Measurements from ENCODE around the gene EIF3D. TPM values are rescaled to one million over a fixed set of nuclear protein-coding genes. Genes with fewer than 3 reads are reported as not detected.

The EIF3D gene, protein sequence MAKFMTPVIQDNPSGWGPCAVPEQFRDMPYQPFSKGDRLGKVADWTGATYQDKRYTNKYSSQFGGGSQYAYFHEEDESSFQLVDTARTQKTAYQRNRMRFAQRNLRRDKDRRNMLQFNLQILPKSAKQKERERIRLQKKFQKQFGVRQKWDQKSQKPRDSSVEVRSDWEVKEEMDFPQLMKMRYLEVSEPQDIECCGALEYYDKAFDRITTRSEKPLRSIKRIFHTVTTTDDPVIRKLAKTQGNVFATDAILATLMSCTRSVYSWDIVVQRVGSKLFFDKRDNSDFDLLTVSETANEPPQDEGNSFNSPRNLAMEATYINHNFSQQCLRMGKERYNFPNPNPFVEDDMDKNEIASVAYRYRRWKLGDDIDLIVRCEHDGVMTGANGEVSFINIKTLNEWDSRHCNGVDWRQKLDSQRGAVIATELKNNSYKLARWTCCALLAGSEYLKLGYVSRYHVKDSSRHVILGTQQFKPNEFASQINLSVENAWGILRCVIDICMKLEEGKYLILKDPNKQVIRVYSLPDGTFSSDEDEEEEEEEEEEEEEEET
- 275 and 338 TPM in 2 replicates for total RNA-seq

DNA sequence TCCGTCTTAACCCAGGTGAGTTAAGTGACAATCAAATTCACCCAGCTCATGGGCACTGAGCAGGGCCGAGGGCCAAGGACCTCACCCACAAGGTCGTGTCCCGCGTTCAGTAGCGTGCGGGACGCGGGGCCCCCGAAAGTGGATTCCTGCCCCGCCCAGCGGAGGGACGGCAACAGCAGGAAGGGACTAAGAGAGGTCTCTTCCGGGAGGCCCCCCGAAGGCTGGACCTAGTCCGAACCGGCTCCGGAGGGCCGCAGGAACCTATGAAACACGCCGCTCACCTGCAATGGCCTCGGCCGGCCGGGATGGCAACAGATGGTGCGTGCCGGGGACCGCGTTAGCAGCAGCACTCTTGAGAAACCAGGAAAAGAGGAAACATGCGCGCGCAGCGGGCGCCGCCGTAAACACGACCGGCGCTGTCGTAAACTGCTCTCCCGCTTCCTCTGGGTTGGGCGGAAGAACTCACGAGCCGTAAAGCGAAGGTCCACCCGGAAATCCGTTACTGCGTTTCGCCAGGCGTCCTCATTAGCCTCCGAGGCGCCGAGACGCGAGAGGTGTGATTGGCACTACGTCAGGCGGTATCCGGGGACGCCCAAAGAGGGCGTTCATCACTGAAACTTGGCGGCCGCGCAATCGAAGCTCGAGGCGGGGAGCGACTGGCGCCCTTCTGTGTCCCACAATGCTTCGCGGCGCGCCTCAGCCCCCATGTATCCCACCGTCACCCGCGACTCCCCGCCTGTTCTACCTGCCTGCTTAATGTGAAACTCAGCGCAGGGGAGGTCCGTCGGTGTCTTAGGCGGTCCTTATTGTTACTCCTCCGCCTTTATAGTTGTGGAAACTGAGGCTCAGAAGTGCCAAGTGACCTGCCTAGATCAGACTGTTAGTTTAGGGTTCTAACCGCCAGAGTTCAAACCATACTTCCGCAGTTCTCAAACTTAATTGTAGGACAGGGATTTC, at the start of gene EIF3D:
Gene EIF3D, minus strand, starts transcription at position 372 of the 957 bp plus-strand sequence. CDS start 3,045 bp downstream, outside the sequence.

DNA sequence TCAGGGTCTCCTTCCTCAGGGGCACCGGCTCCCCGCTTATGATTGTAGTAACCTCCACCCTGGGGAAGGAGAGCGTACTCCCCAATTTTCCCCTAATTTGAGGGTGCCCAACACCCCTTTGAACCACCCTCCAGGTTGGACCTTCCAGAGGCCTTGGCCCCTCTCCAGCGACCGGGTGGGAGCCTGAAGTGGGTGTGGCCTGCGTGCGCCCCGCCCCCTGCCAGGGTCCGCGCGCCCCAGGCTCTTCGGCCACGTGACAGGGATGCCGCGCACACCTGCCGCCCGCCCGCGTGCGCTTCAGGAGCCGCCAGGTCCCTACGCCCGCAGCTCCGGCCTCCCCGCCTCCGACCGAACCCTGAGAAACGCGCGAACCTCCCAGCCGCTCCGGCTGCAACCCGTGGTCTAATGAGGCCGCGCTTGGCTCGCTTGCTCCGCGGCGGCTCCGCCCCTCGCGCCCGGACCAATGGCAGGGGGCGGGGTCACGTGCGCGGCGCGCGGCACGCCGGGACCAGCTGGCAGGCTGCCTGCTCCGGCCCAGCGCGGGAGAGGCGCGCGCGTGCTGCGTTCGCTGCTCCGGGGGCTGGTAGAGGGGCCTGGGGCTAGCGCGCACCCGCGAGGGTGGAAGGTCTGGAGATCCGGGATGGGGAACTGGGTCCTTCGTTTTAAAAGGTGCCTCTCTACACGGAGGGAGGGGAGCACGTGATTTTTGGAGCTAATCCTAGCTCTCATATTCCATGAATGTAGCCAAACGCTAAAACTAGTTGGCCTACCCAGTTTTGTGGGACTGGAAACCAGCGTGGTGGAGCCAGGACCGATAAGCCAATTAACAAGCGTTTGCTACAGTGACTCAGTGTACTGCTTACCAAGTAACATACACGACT, 22.1 kb downstream of the EIF3D start, which contains the start of gene FOXRED2:
Gene FOXRED2, minus strand, starts transcription at position 404 of the 881 bp plus-strand sequence. CDS start 618 bp downstream, outside the sequence.

DNA sequence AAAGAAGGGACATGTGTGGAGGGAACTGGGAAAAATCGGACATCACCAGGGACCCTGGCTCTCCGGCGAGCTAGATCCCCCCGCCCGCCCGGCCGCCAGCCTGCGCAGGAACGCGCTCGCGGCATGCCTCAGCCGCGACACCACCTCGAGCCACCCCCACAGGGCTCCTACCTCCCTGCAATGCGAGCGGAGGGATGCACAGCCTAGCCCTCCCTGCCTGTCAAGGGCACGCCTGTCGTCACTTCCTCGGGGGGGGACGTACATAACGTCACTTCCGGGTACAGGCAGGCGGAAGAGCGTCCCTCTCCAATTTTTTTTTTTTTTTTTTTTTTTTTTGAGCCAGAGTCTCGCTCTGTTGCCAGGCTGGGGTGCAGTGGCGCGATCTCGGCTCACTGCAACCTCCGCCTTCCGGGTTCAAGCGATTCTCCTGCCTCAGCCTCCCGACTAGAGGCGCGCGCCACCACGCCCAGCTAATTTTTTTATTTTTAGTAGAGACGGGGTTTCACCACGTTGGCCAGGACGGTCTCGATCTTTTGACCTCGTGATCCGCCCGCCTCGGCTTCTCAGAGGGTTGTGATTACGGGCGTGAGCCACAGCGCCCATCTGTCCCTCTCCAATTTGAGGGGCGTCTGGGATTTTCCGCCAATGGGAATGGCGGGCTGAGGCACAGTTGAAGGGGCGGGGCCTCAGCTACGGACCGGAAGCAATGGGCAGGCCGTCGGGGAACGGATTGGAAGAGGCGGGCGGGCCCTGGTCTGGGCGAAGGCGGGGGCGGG, 47.4 kb downstream of the EIF3D start, which contains the start of gene TXN2:
Gene TXN2, minus strand, starts transcription at position 248 of the 776 bp plus-strand sequence. CDS start 803 bp downstream, outside the sequence.

Other genes starting within 250 kb of the EIF3D start
- 821 and 1,213 TPM in 2 replicates for gene MYH9, start 141.2 kb downstream of the EIF3D start, total RNA-seq
- gene TXN2, start 47.5 kb downstream of the EIF3D start, total RNA-seq, result 22.1 and 23.8 TPM in 2 replicates
- gene FOXRED2, start 22.1 kb downstream of the EIF3D start, total RNA-seq, result 10.4 and 14.1 TPM in 2 replicates
- gene CACNG2, start 174.6 kb upstream of the EIF3D start, total RNA-seq, result not detected in 2 replicates
- gene IFT27, start 247.0 kb upstream of the EIF3D start, total RNA-seq, result 15.4 and 17.6 TPM in 2 replicates

Data from smooth muscle cell of the pulmonary artery (primary cell).